Activated CD4-positive, alpha-beta memory T cell treated with anti-CD3 and anti-CD28 coated beads, Interleukin-2, amount 10 ng/mL, durations not matched to agents 7 days and 5 days (primary cell): ENCODE results near the gene DGKH. TPM values are rescaled to one million over a fixed set of nuclear protein-coding genes. Genes with fewer than 3 reads are reported as not detected.

Source experiments
- CTCF ChIA-PET: fragments of 350-600 bp; sonication (Branson Sonifier 250); formaldehyde crosslinking; loops from one replicate; lab custom pipeline; 2021; ENCODE audit warnings: antibody characterized with exemption, inconsistent platforms; lab: Charles Lee
- POLR2A ChIA-PET: fragments of 350-600 bp; sonication (Branson Sonifier 250); formaldehyde crosslinking; loops from one replicate; lab custom pipeline; 2021; ENCODE audit warnings: antibody characterized with exemption; lab: Charles Lee
- DNase-seq: peaks from one replicate; pipeline ENCODE4 v3.0.0-alpha.2; 2020
- H3K27ac Mint-ChIP-seq: one replicate; pipeline ENCODE4 v1.8.0; 2021; ENCODE audit warnings: mild to moderate bottlenecking, mixed read lengths
- H3K27me3 Mint-ChIP-seq: one replicate; pipeline ENCODE4 v1.8.0; 2021; ENCODE audit warnings: mixed read lengths
- H3K36me3 Mint-ChIP-seq: one replicate; pipeline ENCODE4 v1.8.0; 2021; ENCODE audit warnings: low read depth, mixed read lengths
- H3K4me1 Mint-ChIP-seq: one replicate; pipeline ENCODE4 v1.8.0; 2021; ENCODE audit warnings: mixed read lengths
- H3K4me3 Mint-ChIP-seq: one replicate; pipeline ENCODE4 v1.8.0; 2021; ENCODE audit warnings: mild to moderate bottlenecking, mixed read lengths
- H3K9me3 Mint-ChIP-seq: one replicate; pipeline ENCODE4 v1.8.0; 2021; ENCODE audit warnings: mixed read lengths
- total RNA-seq, 2 experiments: library from RNA; stranded (reverse); gene quantifications; one replicate each; pipeline ENCODE4 v1.2.3, GENCODE V29; 2021

Gene DGKH
- total RNA-seq, 2 experiments from 2014 or later = 20.4 to 21.1 TPM

DNA sequence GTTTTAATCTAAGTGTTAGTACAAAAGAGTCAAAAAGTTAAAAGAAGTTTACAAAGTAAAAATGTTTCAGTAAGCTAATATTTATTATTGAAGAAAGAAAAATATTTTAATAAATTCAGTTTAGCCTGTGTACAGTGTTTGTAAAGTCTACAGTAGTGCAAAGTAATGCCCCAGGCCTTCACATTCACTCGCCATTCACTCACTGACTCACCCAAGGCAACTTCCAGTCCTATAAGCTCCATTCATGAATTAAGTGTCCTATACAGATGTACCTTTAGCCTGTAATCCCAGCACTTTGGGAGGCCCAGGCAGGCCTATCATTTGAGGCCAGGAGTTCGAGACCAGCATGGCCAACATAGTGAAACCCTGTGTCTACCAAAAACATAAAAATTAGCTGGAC is 199.4 kb downstream of the DGKH start:
- ChIA-PET POLR2A (no interaction called here), CTCF (no interaction called here)
- Mint-ChIP-seq H3K9me3 (no peaks in the 10 kb centered on the region), H3K36me3 (peaks cover 6% of the 10 kb centered on the region), H3K27me3 (no peaks in the 10 kb centered on the region), H3K4me3 (no peak overlapping the region), H3K4me1 (no peaks in the 10 kb centered on the region), H3K27ac (no peak overlapping the region)
- DNase-seq = no peak

DNA sequence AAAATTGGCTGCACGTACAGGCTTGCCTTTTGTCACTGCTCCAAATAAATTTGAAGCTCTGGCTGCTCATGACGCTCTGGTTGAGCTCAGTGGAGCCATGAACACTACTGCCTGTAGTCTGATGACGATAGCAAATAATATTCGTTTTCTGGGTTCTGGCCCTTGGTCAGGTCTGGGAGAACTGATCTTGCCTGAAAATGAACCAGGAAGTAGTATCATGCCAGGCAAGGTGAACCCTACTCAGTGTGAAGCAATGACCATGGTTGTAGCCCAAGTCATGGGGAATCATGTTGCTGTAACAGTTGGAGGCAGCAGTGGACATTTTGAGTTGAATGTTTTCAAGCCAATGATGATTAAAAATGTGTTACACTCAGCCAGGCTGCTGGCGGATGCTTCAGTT is 207.4 kb downstream of the DGKH start:
- H3K4me1 Mint-ChIP-seq = peaks cover 8% of the 10 kb centered on the region
- H3K27ac Mint-ChIP-seq = no peak overlapping the region
- peaks cover 2% of the 10 kb centered on the region for H3K36me3 Mint-ChIP-seq
- ChIA-PET POLR2A (interaction anchor here (1.4 kb wide), 1 partner anchor 15 kb away, joined by 3 read pairs; no protein-coding TSS in a partner anchor), CTCF (interaction anchor here (0.7 kb wide), 1 partner anchor 17 kb away, joined by 3 read pairs; no protein-coding TSS in a partner anchor)
- H3K27me3 Mint-ChIP-seq = no peaks in the 10 kb centered on the region
- peaks cover 2% of the 10 kb centered on the region for H3K9me3 Mint-ChIP-seq
- H3K4me3 Mint-ChIP-seq = no peak overlapping the region
- DNase-seq = no peak

DNA sequence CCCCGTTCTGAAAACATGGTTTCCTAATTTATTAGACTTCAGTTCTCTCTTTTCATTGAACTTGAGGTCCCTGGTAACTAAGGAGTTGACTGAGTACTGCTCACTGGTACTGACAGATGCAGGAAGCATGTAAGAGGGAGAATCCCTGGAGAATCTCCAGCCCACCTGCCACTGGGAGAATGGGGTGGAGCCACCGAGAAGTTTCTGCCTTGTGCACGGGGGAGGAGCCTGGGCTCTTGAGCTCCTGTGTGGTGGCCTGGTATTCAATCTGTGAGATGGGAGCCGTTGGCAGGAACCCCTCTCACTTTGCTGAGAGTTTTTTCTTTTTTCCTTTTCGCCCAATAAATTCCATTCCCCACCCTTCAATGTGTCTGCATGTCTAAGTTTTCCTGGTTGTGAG is 210.3 kb downstream of the DGKH start:
- peaks cover 8% of the 10 kb centered on the region for H3K4me1 Mint-ChIP-seq
- no peak overlapping the region for H3K4me3 Mint-ChIP-seq
- peaks cover 4% of the 10 kb centered on the region for H3K27me3 Mint-ChIP-seq
- H3K9me3 Mint-ChIP-seq = peaks cover 2% of the 10 kb centered on the region
- no peak overlapping the region for H3K27ac Mint-ChIP-seq
- DNase-seq = no peak
- POLR2A ChIA-PET = interaction anchor here (0.6 to 1.9 kb wide), 2 partner anchors 12 to 13 kb away, joined by 3 to 12 read pairs; partner anchors contain the start of gene AKAP11
- peaks cover 2% of the 10 kb centered on the region for H3K36me3 Mint-ChIP-seq
- CTCF ChIA-PET = no interaction called here

DNA sequence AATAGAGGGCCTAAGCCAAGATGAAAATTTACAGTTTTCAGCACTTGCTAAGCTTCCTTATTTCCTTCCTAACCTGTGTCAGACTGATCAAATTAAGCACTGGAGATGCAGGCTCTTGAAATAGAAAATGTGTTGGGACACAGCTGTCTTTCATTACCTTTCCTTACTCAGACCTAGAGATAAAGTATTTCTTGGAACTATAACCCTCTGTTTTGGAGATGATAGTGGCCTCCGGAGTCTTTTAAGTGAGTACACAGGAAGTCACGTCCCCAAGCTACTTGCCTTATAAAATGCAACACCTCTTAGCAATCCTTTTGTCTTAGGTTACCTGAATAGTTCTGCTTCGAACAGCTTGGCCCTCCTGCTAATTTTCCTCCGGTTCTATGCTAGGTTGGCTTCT is 211.1 kb downstream of the DGKH start:
- ChIA-PET CTCF (interaction anchor here (1.1 kb wide), 1 partner anchor 9 kb away, joined by 3 read pairs; no protein-coding TSS in a partner anchor), POLR2A (interaction anchor here (0.6 to 1.9 kb wide), 2 partner anchors 13 kb away, joined by 3 to 12 read pairs; partner anchors contain the start of gene AKAP11)
- peaks cover 9% of the 10 kb centered on the region for H3K27me3 Mint-ChIP-seq

DNA sequence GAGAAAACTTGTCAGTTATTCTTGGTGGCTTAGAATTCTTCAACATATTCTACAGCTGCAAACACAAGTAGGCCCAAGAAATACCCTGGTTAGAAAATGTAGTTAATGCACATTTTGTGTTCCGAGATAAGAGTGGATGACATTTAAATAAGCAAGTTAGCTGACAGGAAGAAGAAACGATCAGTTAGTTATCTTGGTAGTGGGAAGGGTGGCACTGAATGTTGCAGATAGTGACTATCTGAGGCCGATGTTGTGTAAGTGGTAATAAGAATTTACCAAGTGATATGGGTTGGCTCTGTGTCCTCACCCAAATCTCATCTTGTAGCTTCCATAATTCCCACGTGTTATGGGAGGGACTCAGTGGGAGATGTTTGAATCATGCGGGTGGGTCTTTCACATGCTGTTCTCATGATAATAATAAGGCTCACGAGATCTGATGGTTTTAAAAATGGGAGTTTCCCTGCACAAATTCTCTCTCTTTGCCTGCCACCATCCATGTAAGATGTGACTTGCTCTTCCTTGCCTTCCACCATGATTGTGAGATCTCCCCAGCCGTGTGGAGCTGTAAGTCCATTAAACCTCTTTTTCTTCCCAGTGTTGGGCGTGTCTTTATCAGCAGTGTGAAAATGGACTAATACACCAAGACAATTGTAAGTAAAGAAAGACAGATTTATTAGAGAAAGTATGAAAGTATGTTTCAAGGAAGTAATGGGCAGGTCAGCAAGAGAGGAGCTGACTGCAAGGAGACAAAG is 212.6 kb downstream of the DGKH start:
- POLR2A ChIA-PET = interaction anchor here (1.6 kb wide), 1 partner anchor 10 kb away, joined by 4 read pairs; the partner anchor contains the start of gene AKAP11
- H3K9me3 Mint-ChIP-seq = peaks cover 2% of the 10 kb centered on the region
- peaks cover 2% of the 10 kb centered on the region for H3K36me3 Mint-ChIP-seq
- peaks cover 10% of the 10 kb centered on the region for H3K27me3 Mint-ChIP-seq
- no peak for DNase-seq
- CTCF ChIA-PET = interaction anchor here (1.0 to 1.5 kb wide), 2 partner anchors 150 to 334 kb away, joined by 3 read pairs; no protein-coding TSS in a partner anchor
- peaks cover 8% of the 10 kb centered on the region for H3K4me1 Mint-ChIP-seq
- H3K27ac Mint-ChIP-seq = no peak overlapping the region
- no peak overlapping the region for H3K4me3 Mint-ChIP-seq

More for the DNA sequence above, 211.1 kb downstream of the DGKH start:
- peaks cover 8% of the 10 kb centered on the region for H3K4me1 Mint-ChIP-seq
- H3K9me3 Mint-ChIP-seq = peaks cover 2% of the 10 kb centered on the region
- no peak overlapping the region for H3K27ac Mint-ChIP-seq
- H3K4me3 Mint-ChIP-seq = no peak overlapping the region
- no peak for DNase-seq
- H3K36me3 Mint-ChIP-seq = peaks cover 2% of the 10 kb centered on the region

DNA sequence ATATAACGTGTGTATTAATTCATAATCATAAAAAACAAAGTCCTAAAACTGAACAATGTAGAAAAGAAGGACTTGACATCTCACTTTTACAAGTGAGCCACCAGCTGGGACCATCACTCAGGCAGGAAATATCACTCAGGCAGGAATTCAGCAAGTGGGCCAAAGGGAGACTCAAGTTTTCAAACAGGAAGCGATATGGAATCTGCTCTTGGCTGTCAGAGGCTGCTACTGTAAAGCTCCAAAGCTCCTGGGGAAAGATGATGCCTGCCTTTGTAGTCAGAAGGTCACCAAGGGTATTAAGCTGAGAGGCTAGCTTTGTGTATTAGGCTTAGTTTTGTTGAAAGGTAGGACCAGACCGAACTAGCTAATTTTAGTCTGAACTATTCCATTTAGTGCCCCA is 218.0 kb downstream of the DGKH start:
- ChIA-PET CTCF (no interaction called here), POLR2A (no interaction called here)
- H3K9me3 Mint-ChIP-seq = peaks cover 3% of the 10 kb centered on the region
- DNase-seq = no peak
- H3K4me1 Mint-ChIP-seq = peaks cover 14% of the 10 kb centered on the region
- H3K27me3 Mint-ChIP-seq = peaks cover 12% of the 10 kb centered on the region
- no peak overlapping the region for H3K27ac Mint-ChIP-seq
- no peak overlapping the region for H3K4me3 Mint-ChIP-seq
- peaks cover 9% of the 10 kb centered on the region for H3K36me3 Mint-ChIP-seq

DNA sequence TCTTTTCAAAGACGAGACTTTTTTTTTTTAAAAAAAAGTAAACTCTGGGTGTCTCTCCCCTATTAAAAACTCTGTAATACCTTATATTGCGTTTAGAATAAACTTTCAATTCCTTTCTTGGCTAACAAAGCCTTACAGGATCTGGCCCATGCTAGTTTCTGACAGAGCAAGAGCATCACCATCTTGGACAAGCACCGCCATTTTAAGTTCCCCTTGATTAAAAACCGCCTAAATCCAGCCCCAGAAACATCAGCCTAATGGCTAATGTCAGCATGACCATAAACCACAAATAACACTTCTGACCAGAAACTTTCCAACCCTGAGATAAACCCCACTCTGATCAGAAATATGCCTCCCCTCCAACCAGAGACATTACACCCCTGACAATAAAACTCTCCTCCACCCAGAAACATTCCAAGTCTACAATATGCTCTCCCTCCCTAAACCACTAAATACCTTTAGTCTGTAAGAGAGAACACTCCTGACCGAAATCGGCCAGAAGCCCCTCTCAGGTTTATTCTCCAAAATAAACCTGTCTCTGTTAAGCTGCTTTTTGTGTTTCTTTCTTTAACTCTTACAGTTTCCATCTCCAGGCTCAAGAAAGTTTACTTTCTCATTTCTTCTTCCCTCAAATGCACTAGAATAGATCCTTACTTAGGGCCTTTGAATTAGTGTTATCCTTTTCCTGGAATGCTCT is 221.9 kb downstream of the DGKH start:
- H3K36me3 Mint-ChIP-seq = peaks cover 21% of the 10 kb centered on the region
- H3K27ac Mint-ChIP-seq = no peak overlapping the region
- H3K4me3 Mint-ChIP-seq = peak overlapping the region; percentile 97
- ChIA-PET CTCF (no interaction called here), POLR2A (interaction anchor here (1.7 to 5.9 kb wide), 4 partner anchors 122 to 813 kb away, joined by 3 to 59 read pairs (median 22); partner anchors contain the start of genes EPSTI1 and RGCC)
- peaks cover 3% of the 10 kb centered on the region for H3K9me3 Mint-ChIP-seq
- H3K4me1 Mint-ChIP-seq = peaks cover 38% of the 10 kb centered on the region
- peaks cover 1% of the 10 kb centered on the region for H3K27me3 Mint-ChIP-seq
- no peak for DNase-seq

DNA sequence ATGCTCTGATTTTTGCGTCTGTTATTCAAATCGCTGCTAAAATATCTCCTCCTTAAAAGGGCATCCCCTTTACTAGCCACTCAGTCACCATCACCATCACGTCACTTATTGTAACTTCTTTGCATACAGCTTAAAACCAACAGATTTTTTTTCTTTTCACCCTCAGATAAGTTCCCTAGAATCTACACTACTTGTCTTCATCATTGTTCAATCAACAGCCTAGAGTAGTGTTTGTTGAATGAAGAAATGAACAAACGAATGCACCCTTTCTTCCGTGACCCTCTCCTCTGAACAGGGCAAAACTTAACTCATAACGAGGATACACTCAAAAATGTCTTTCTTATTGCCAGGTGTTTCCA is 222.4 kb downstream of the DGKH start:
- CTCF ChIA-PET = no interaction called here

DNA sequence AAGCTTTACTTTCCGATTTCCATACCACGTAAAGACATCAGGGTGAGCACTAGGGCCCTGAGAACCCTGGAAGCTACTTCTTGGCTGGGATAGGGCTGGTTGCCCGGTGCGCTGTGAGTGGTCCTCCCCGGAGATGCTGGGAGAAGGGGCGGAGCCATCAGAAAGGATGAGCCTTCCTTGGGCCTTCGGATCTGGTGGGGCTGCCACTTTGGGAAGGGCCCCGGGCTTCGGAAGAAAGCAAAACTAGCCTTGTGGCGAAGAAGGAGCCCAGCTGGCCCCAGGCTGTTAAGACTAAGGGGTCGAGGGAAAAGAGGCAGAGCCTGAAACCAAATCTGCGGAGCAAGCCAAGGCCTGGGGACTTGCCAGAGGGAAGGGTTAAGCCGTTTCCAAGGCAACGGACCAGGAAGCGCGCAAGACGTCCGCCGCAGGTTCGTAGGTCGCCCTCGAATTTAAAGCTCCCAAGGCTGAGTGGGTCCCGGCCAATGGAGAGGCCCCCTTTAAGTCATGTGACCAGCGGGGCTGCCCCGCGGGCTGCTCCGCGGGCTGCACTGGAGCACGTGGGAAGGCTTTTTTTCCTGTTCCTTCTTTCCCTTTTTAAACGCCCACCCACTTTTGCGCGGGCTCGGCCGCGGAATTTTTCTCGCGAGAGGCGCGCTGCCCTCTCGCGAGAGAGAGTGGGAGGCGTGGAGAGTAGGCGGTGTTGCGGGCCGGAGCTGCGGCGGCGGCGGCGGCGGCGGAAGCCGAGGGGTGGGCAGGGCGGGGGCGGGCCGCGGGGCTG is 223.1 kb downstream of the DGKH start:
- peak; percentile 96 for DNase-seq
- peak overlapping the region; percentile 91 for H3K27ac Mint-ChIP-seq
- peaks cover 3% of the 10 kb centered on the region for H3K9me3 Mint-ChIP-seq
- ChIA-PET CTCF (interaction anchor here (1.6 to 2.3 kb wide), 3 partner anchors 32 to 603 kb away, joined by 3 to 8 read pairs (median 5); no protein-coding TSS in a partner anchor), POLR2A (interaction anchor here (0.8 to 5.9 kb wide), 19 partner anchors 10 to 1211 kb away, joined by 3 to 59 read pairs (median 6); partner anchors contain the start of genes EPSTI1, RGCC and TNFSF11)
- peaks cover 24% of the 10 kb centered on the region for H3K36me3 Mint-ChIP-seq
- peaks cover 47% of the 10 kb centered on the region for H3K4me1 Mint-ChIP-seq
- H3K27me3 Mint-ChIP-seq = peaks cover 1% of the 10 kb centered on the region
- peak overlapping the region; percentile 97 for H3K4me3 Mint-ChIP-seq

More for the DNA sequence above, 222.4 kb downstream of the DGKH start:
- POLR2A ChIA-PET = interaction anchor here (0.8 to 5.9 kb wide), 9 partner anchors 10 to 814 kb away, joined by 3 to 59 read pairs (median 4); partner anchors contain the start of genes EPSTI1, RGCC and TNFSF11
- Mint-ChIP-seq H3K36me3 (peaks cover 24% of the 10 kb centered on the region), H3K9me3 (peaks cover 3% of the 10 kb centered on the region), H3K27me3 (peaks cover 1% of the 10 kb centered on the region), H3K4me3 (peak overlapping the region; percentile 97), H3K4me1 (peaks cover 43% of the 10 kb centered on the region), H3K27ac (peak overlapping the region; percentile 91)
- no peak for DNase-seq

DNA sequence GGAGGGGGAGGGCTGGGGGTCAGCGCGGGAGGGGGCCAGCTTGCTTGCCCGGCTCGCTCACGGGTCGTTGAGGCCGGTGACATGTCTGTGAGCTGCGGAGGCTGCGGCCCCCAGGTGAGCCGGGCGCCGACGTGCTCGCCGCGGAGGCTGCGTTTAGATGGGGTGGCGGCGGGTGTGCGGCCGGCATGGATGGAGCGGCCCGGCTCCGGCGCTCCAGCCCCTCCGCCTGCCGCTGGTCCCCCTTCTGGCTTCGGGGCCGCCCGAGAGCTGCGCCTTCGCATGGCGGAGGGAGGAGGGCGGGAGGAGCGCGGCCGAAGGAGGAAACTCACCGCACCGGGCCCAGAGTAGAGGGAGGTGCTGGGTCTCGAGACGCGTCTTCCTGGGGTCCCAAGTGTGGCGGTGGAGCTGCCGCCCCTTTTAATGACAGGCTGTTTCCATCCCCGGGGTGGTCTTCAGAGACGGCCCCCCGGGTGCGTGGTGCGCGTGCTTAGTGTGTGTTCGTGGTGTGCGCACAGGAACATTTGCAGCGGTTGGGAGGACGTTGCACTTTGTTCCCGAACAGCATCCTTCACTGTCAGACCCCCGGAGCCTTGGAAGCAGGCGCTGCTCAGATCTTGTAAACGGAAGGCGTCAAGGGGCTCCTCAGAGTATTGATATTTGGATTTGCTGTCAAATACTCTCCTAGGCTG is 223.8 kb downstream of the DGKH start, which contains the start of gene AKAP11:
Gene AKAP11, plus strand, starts transcription at position 38 of the 689 bp plus-strand sequence. CDS start 14,197 bp downstream, outside the sequence.
- Mint-ChIP-seq H3K4me3 (peak within 1 kb of the TSS; percentile 97), H3K36me3 (peaks cover 25% of the 10 kb centered on the region), H3K27ac (peak within 1 kb of the TSS; percentile 92), H3K9me3 (peaks cover 3% of the 10 kb centered on the region), H3K4me1 (peaks cover 51% of the 10 kb centered on the region), H3K27me3 (peaks cover 1% of the 10 kb centered on the region)
- DNase-seq = peak; percentile 54
- ChIA-PET POLR2A (interaction anchor here (0.8 to 5.9 kb wide), 19 partner anchors 11 to 1607 kb away, joined by 3 to 59 read pairs (median 6); partner anchors contain the start of genes EPSTI1 and RGCC), CTCF (interaction anchor here (0.8 to 2.3 kb wide), 8 partner anchors 16 to 604 kb away, joined by 3 to 8 read pairs (median 3); no protein-coding TSS in a partner anchor)

DNA sequence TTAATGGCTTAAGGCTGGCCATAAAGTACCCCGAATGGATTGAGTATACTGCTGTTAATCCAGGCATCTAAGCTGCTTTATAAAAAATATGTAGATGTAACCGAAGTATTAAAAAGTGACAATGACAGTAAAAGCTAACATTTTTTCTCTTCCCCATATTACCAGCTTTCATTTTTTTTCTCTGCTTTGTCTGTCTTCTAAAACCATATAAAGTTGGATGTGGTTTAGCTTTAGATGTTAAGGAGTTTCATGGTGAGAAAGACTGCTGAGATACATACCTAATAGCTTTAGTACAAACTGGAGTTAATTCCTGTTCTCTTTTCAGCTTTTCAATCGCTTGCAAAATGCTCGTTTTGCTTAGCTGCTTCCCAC is 224.3 kb downstream of the DGKH start:
- POLR2A ChIA-PET = interaction anchor here (0.6 to 5.9 kb wide), 15 partner anchors 14 to 1606 kb away, joined by 3 to 59 read pairs (median 11); partner anchors contain the start of gene EPSTI1

More for the DNA sequence above, 224.3 kb downstream of the DGKH start:
- H3K36me3 Mint-ChIP-seq = peaks cover 31% of the 10 kb centered on the region
- peak overlapping the region; percentile 97 for H3K4me3 Mint-ChIP-seq
- DNase-seq = no peak
- no peaks in the 10 kb centered on the region for H3K27me3 Mint-ChIP-seq
- CTCF ChIA-PET = interaction anchor here (0.8 to 2.3 kb wide), 8 partner anchors 16 to 604 kb away, joined by 3 to 8 read pairs (median 3); no protein-coding TSS in a partner anchor
- H3K9me3 Mint-ChIP-seq = peaks cover 3% of the 10 kb centered on the region
- peak overlapping the region; percentile 92 for H3K27ac Mint-ChIP-seq
- peaks cover 57% of the 10 kb centered on the region for H3K4me1 Mint-ChIP-seq
